Endothelial cell of umbilical vein (primary cell): ENCODE results near the gene MAP2K4. TPM values are rescaled to one million over a fixed set of nuclear protein-coding genes. Genes with fewer than 3 reads are reported as not detected.

ENCODE experiments used
- BruUV-seq: library from RNA; stranded (reverse); fragments of 400-500 nt; replicated peaks from 2 replicates; lab custom pipeline; 2021; lab: Mats Ljungman, UMichigan
- CTCF ChIA-PET: fragments of 300-600, 350-600 bp; sonication (Branson Sonifier 250); formaldehyde crosslinking; loops from one replicate; lab custom pipeline; 2021; ENCODE audit warnings: antibody characterized with exemption, inconsistent platforms; lab: Charles Lee
- POLR2A ChIA-PET: fragments of 300-600, 350-600 bp; sonication (Branson Sonifier 250); formaldehyde crosslinking; loops from one replicate; lab custom pipeline; 2021; ENCODE audit warnings: antibody characterized with exemption, inconsistent platforms; lab: Charles Lee
- DNase-seq: peaks from one replicate; pipeline ENCODE4 v3.0.0-alpha.2; 2011; ENCODE audit warnings: low read depth, low spot score
- FAIRE-seq: peaks from 2 replicates; lab custom pipeline; 2011; peaks lifted over from hg19 to GRCh38; lab: Jason Lieb, UNC
- H2AFZ ChIP-seq: 2 replicates; pipeline ENCODE4 v1.6.0; 2012; ENCODE audit warnings: low read depth, low read length, control low read depth, inconsistent platforms
- H3K27ac ChIP-seq: 2 replicates; pipeline ENCODE4 v1.5.1; 2011; ENCODE audit warnings: low read depth, mild to moderate bottlenecking, control low read depth, low read length, moderate library complexity; ENCODE audit not compliant: insufficient read depth
- H3K27me3 ChIP-seq, 2 experiments: 2 replicates each; pipeline versions ENCODE4 v1.6.0 to v1.6.1; 2011; ENCODE audit warnings: low read length in 2 of 2, mixed read lengths in 1 of 2; ENCODE audit not compliant: control insufficient read depth in 2 of 2, insufficient read depth in 2 of 2
- H3K36me3 ChIP-seq, 2 experiments: 2 replicates in 1 of 2; 3 replicates in 1 of 2; pipeline ENCODE4 v1.5.1; 2011; ENCODE audit warnings: low read length in 2 of 2, mild to moderate bottlenecking in 1 of 2, moderate library complexity in 1 of 2; ENCODE audit not compliant: control insufficient read depth in 2 of 2, insufficient read depth in 2 of 2; ENCODE audit errors: extremely low read depth in 1 of 2
- H3K4me1 ChIP-seq: 3 replicates; pipeline ENCODE4 v1.5.1; 2011; ENCODE audit warnings: mild to moderate bottlenecking, low read length; ENCODE audit not compliant: control insufficient read depth, insufficient read depth; ENCODE audit errors: extremely low read depth
- H3K4me2 ChIP-seq: 2 replicates; pipeline ENCODE4 v1.6.1; 2011; ENCODE audit warnings: low read length, control low read depth, mixed read lengths; ENCODE audit not compliant: insufficient read depth
- H3K4me3 ChIP-seq, 3 experiments: fragments of 200-600 bp in 1 of 3; sonication (generic), shearing (Covaris generic) in 1 of 3; replicated peaks in 1 of 3; 2 replicates each; pipeline ENCODE4 v1.5.1; 2011 to 2016; ENCODE audit warnings: control low read depth in 3 of 3, low read length in 3 of 3, mild to moderate bottlenecking in 2 of 3, inconsistent platforms in 1 of 3, low read depth in 1 of 3, moderate library complexity in 1 of 3; ENCODE audit not compliant: insufficient read depth in 1 of 3
- H3K79me2 ChIP-seq: 2 replicates; pipeline ENCODE4 v1.6.0; 2012; ENCODE audit warnings: low read length, inconsistent platforms; ENCODE audit not compliant: control insufficient read depth, insufficient read depth
- H3K9ac ChIP-seq: replicated peaks from 2 replicates; pipeline ENCODE3; 2011; ENCODE audit warnings: low read length, control low read depth; ENCODE audit not compliant: insufficient read depth; ENCODE audit errors: extremely low read depth
- H3K9me1 ChIP-seq: replicated peaks from 3 replicates; pipeline ENCODE4 v1.6.0; 2011; ENCODE audit warnings: mild to moderate bottlenecking, low read length; ENCODE audit not compliant: control insufficient read depth, insufficient read depth; ENCODE audit errors: extremely low read depth
- H3K9me3 ChIP-seq: replicated peaks from 2 replicates; pipeline ENCODE4 v1.5.1; 2012; ENCODE audit warnings: low read length, inconsistent platforms; ENCODE audit not compliant: control insufficient read depth, insufficient read depth
- H4K20me1 ChIP-seq: replicated peaks from 2 replicates; pipeline ENCODE3; 2011; ENCODE audit warnings: mild to moderate bottlenecking, low read length; ENCODE audit not compliant: control insufficient read depth, insufficient read depth; ENCODE audit errors: extremely low read depth
- EZH2 ChIP-seq: IDR thresholded peaks from 2 replicates; pipeline ENCODE4 v1.6.1; 2012; ENCODE audit warnings: borderline replicate concordance, low read depth, mild to moderate bottlenecking, moderate library complexity, low read length, inconsistent platforms; ENCODE audit not compliant: severe bottlenecking
- FOS ChIP-seq: IDR thresholded peaks from 2 replicates; pipeline ENCODE4 v1.6.1; 2011; ENCODE audit warnings: mild to moderate bottlenecking, low read length, moderate library complexity, borderline replicate concordance; ENCODE audit not compliant: insufficient read depth
- GATA2 ChIP-seq: IDR thresholded peaks from 2 replicates; pipeline ENCODE4 v1.7.0; 2011; ENCODE audit warnings: low read depth, mild to moderate bottlenecking, moderate library complexity, mixed read lengths, low read length; ENCODE audit not compliant: insufficient read length, insufficient read depth
- JUN ChIP-seq: IDR thresholded peaks from 2 replicates; pipeline ENCODE4 v1.6.1; 2011; ENCODE audit warnings: borderline replicate concordance, low read depth; ENCODE audit not compliant: insufficient read length, insufficient read depth
- MYC ChIP-seq: IDR thresholded peaks from one replicate; pipeline ENCODE4 v1.6.1; 2011; ENCODE audit warnings: mild to moderate bottlenecking, low read depth, low read length
- POLR2A ChIP-seq: IDR thresholded peaks from 2 replicates; pipeline ENCODE4 v1.6.1; 2012; ENCODE audit warnings: low read depth, mild to moderate bottlenecking, control low read depth, low read length
- POLR2AphosphoS5 ChIP-seq: IDR thresholded peaks from 2 replicates; pipeline ENCODE4 v1.6.1; 2012; ENCODE audit warnings: low read depth, mild to moderate bottlenecking, control low read depth, low read length, moderate library complexity; ENCODE audit not compliant: insufficient read depth
- dilution Hi-C: fragments of 300-500 bp; cut with MboI; formaldehyde crosslinking; loops from one replicate; pipeline ENCODE4 v1.15.0; 2019; ENCODE audit warnings: low sequenced_read_pairs; ENCODE audit not compliant: extremely low pct_ligation_motif_present
- intact Hi-C: fragments of 100-400 bp; cut with micrococcal nuclease; formaldehyde crosslinking; loops from one replicate; pipeline ENCODE4 v1.10.0; 2022
- polyA plus RNA-seq, 4 experiments: library from polyadenylated mRNA; depleted of rRNA in 3 of 4; stranded (reverse) in 3 of 4; unstranded in 1 of 4; fragments of >200 nt; gene quantifications; 2 replicates each; pipeline versions ENCODE4 v1.2.1 to v1.2.3, GENCODE V29; 2011 to 2012; ENCODE audit warnings: missing spikeins in 1 of 4
- total RNA-seq: library from RNA; stranded (reverse); gene quantifications from 2 replicates; pipeline ENCODE4 v1.2.3, GENCODE V29; 2021
- TF ChIP-seq, protein P1 (sequence below): IDR thresholded peaks from 2 replicates; pipeline ENCODE4 v1.6.1; 2011; ENCODE audit not compliant: insufficient read depth, insufficient read length
- TF ChIP-seq, protein P2 (sequence below), 2 donors: IDR thresholded peaks; 1 replicate in 1 of 2; 2 replicates in 1 of 2; pipeline ENCODE4 v1.5.1; 2011; ENCODE audit warnings: low read length in 2 of 2, mild to moderate bottlenecking in 2 of 2, moderate library complexity in 2 of 2, control low read depth in 1 of 2, inconsistent platforms in 1 of 2, low read depth in 1 of 2; ENCODE audit not compliant: insufficient read depth in 1 of 2; ENCODE audit errors: extremely low read depth in 1 of 2

Gene MAP2K4
- total and polyA plus RNA-seq, 2 donors (not counting 3 experiments of a cell fraction or from before 2014, with no cell fraction given), result 8.6 to 17.5 TPM

DNA sequence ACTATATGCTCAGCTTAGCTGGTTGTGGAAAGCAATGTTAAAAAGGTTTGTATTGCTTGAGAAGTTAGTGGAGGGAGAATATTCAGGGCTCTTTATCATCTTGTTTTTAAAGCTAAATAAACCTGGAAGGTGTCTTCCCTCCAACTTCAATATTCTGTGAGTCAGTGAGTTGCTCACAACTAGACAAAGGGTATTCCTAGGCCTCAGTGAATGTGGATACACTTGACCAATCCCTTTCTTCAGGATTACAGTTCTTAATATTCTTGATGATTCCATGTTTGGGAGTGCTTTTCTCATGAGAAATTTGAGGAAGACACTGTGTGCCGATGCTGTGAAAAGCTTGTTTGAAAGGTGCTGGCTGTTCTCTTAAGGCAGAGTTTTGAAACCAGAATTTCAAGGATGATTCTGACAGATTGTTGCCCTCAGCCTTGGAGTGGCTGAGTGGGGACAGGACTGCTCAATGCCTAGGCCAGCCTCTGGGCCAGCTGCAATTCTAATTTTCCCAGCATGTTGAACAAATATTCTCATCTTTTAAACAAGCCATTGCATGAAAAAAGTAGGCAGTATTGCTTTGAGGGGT is 30.1 kb downstream of the MAP2K4 start:
- CTCF ChIA-PET, result no interaction called here

More for the DNA sequence above, 30.1 kb downstream of the MAP2K4 start:
- H3K36me3 ChIP-seq, result no peaks in the 10 kb centered on the region
- H3K4me2 ChIP-seq, result no peak overlapping the region
- H2AFZ ChIP-seq, result no peak overlapping the region
- peaks cover 42% of the 10 kb centered on the region for H3K79me2 ChIP-seq
- H4K20me1 ChIP-seq, result peaks cover 4% of the 10 kb centered on the region
- no peaks in the 10 kb centered on the region for H3K9me1 ChIP-seq
- FAIRE-seq, result no peak
- H3K9me3 ChIP-seq, result no peaks in the 10 kb centered on the region
- DNase-seq, result no peak
- no peak overlapping the region for H3K4me3 ChIP-seq
- TF ChIP-seq EZH2 (no peak), POLR2AphosphoS5 (no peak), MYC (no peak), POLR2A (no peak), FOS (no peak), GATA2 (no peak), JUN (no peak)
- TF ChIP-seq, protein P1, sequence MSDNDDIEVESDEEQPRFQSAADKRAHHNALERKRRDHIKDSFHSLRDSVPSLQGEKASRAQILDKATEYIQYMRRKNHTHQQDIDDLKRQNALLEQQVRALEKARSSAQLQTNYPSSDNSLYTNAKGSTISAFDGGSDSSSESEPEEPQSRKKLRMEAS, result no peak
- TF ChIP-seq, protein P2, sequence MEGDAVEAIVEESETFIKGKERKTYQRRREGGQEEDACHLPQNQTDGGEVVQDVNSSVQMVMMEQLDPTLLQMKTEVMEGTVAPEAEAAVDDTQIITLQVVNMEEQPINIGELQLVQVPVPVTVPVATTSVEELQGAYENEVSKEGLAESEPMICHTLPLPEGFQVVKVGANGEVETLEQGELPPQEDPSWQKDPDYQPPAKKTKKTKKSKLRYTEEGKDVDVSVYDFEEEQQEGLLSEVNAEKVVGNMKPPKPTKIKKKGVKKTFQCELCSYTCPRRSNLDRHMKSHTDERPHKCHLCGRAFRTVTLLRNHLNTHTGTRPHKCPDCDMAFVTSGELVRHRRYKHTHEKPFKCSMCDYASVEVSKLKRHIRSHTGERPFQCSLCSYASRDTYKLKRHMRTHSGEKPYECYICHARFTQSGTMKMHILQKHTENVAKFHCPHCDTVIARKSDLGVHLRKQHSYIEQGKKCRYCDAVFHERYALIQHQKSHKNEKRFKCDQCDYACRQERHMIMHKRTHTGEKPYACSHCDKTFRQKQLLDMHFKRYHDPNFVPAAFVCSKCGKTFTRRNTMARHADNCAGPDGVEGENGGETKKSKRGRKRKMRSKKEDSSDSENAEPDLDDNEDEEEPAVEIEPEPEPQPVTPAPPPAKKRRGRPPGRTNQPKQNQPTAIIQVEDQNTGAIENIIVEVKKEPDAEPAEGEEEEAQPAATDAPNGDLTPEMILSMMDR (IDR thresholded peaks at IDR 0.05; ENCODE audit: extremely low read depth in 1 of 2, insufficient read depth in 1 of 2, low read depth in 1 of 2, low read length in 2 of 2), result no peak
- H3K27ac ChIP-seq, result no peak overlapping the region
- POLR2A ChIA-PET, result no interaction called here
- intact Hi-C loops, result no loop called here
- peaks cover 6% of the 10 kb centered on the region for H3K4me1 ChIP-seq
- no TSS peak for BruUV-seq
- H3K27me3 ChIP-seq, result no peaks in the 10 kb centered on the region
- H3K9ac ChIP-seq, result no peak overlapping the region
- dilution Hi-C loops, result no loop called here
